Endothelial cell of umbilical vein (primary cell): Measurements from ENCODE around the gene DTX4. TPM values are rescaled to one million over a fixed set of nuclear protein-coding genes. Genes with fewer than 3 reads are reported as not detected.

Source experiments
- BruUV-seq: library from RNA; stranded (reverse); fragments of 400-500 nt; replicated peaks from 2 replicates; lab custom pipeline; 2021; lab: Mats Ljungman, UMichigan
- CTCF ChIA-PET: fragments of 300-600, 350-600 bp; sonication (Branson Sonifier 250); formaldehyde crosslinking; loops from one replicate; lab custom pipeline; 2021; ENCODE audit warnings: antibody characterized with exemption, inconsistent platforms; lab: Charles Lee
- POLR2A ChIA-PET: fragments of 300-600, 350-600 bp; sonication (Branson Sonifier 250); formaldehyde crosslinking; loops from one replicate; lab custom pipeline; 2021; ENCODE audit warnings: antibody characterized with exemption, inconsistent platforms; lab: Charles Lee
- DNase-seq: peaks from one replicate; pipeline ENCODE4 v3.0.0-alpha.2; 2011; ENCODE audit warnings: low read depth, low spot score
- FAIRE-seq: peaks from 2 replicates; lab custom pipeline; 2011; peaks lifted over from hg19 to GRCh38; lab: Jason Lieb, UNC
- H2AFZ ChIP-seq: 2 replicates; pipeline ENCODE4 v1.6.0; 2012; ENCODE audit warnings: low read depth, low read length, control low read depth, inconsistent platforms
- H3K27ac ChIP-seq: 2 replicates; pipeline ENCODE4 v1.5.1; 2011; ENCODE audit warnings: low read depth, mild to moderate bottlenecking, control low read depth, low read length, moderate library complexity; ENCODE audit not compliant: insufficient read depth
- H3K27me3 ChIP-seq, 2 experiments: 2 replicates each; pipeline versions ENCODE4 v1.6.0 to v1.6.1; 2011; ENCODE audit warnings: low read length in 2 of 2, mixed read lengths in 1 of 2; ENCODE audit not compliant: control insufficient read depth in 2 of 2, insufficient read depth in 2 of 2
- H3K36me3 ChIP-seq, 2 experiments: 2 replicates in 1 of 2; 3 replicates in 1 of 2; pipeline ENCODE4 v1.5.1; 2011; ENCODE audit warnings: low read length in 2 of 2, mild to moderate bottlenecking in 1 of 2, moderate library complexity in 1 of 2; ENCODE audit not compliant: control insufficient read depth in 2 of 2, insufficient read depth in 2 of 2; ENCODE audit errors: extremely low read depth in 1 of 2
- H3K4me1 ChIP-seq: 3 replicates; pipeline ENCODE4 v1.5.1; 2011; ENCODE audit warnings: mild to moderate bottlenecking, low read length; ENCODE audit not compliant: control insufficient read depth, insufficient read depth; ENCODE audit errors: extremely low read depth
- H3K4me2 ChIP-seq: 2 replicates; pipeline ENCODE4 v1.6.1; 2011; ENCODE audit warnings: low read length, control low read depth, mixed read lengths; ENCODE audit not compliant: insufficient read depth
- H3K4me3 ChIP-seq, 3 experiments: fragments of 200-600 bp in 1 of 3; sonication (generic), shearing (Covaris generic) in 1 of 3; replicated peaks in 1 of 3; 2 replicates each; pipeline ENCODE4 v1.5.1; 2011 to 2016; ENCODE audit warnings: control low read depth in 3 of 3, low read length in 3 of 3, mild to moderate bottlenecking in 2 of 3, inconsistent platforms in 1 of 3, low read depth in 1 of 3, moderate library complexity in 1 of 3; ENCODE audit not compliant: insufficient read depth in 1 of 3
- H3K79me2 ChIP-seq: 2 replicates; pipeline ENCODE4 v1.6.0; 2012; ENCODE audit warnings: low read length, inconsistent platforms; ENCODE audit not compliant: control insufficient read depth, insufficient read depth
- H3K9ac ChIP-seq: replicated peaks from 2 replicates; pipeline ENCODE3; 2011; ENCODE audit warnings: low read length, control low read depth; ENCODE audit not compliant: insufficient read depth; ENCODE audit errors: extremely low read depth
- H3K9me1 ChIP-seq: replicated peaks from 3 replicates; pipeline ENCODE4 v1.6.0; 2011; ENCODE audit warnings: mild to moderate bottlenecking, low read length; ENCODE audit not compliant: control insufficient read depth, insufficient read depth; ENCODE audit errors: extremely low read depth
- H3K9me3 ChIP-seq: replicated peaks from 2 replicates; pipeline ENCODE4 v1.5.1; 2012; ENCODE audit warnings: low read length, inconsistent platforms; ENCODE audit not compliant: control insufficient read depth, insufficient read depth
- H4K20me1 ChIP-seq: replicated peaks from 2 replicates; pipeline ENCODE3; 2011; ENCODE audit warnings: mild to moderate bottlenecking, low read length; ENCODE audit not compliant: control insufficient read depth, insufficient read depth; ENCODE audit errors: extremely low read depth
- EZH2 ChIP-seq: IDR thresholded peaks from 2 replicates; pipeline ENCODE4 v1.6.1; 2012; ENCODE audit warnings: borderline replicate concordance, low read depth, mild to moderate bottlenecking, moderate library complexity, low read length, inconsistent platforms; ENCODE audit not compliant: severe bottlenecking
- FOS ChIP-seq: IDR thresholded peaks from 2 replicates; pipeline ENCODE4 v1.6.1; 2011; ENCODE audit warnings: mild to moderate bottlenecking, low read length, moderate library complexity, borderline replicate concordance; ENCODE audit not compliant: insufficient read depth
- GATA2 ChIP-seq: IDR thresholded peaks from 2 replicates; pipeline ENCODE4 v1.7.0; 2011; ENCODE audit warnings: low read depth, mild to moderate bottlenecking, moderate library complexity, mixed read lengths, low read length; ENCODE audit not compliant: insufficient read length, insufficient read depth
- JUN ChIP-seq: IDR thresholded peaks from 2 replicates; pipeline ENCODE4 v1.6.1; 2011; ENCODE audit warnings: borderline replicate concordance, low read depth; ENCODE audit not compliant: insufficient read length, insufficient read depth
- MYC ChIP-seq: IDR thresholded peaks from one replicate; pipeline ENCODE4 v1.6.1; 2011; ENCODE audit warnings: mild to moderate bottlenecking, low read depth, low read length
- POLR2A ChIP-seq: IDR thresholded peaks from 2 replicates; pipeline ENCODE4 v1.6.1; 2012; ENCODE audit warnings: low read depth, mild to moderate bottlenecking, control low read depth, low read length
- POLR2AphosphoS5 ChIP-seq: IDR thresholded peaks from 2 replicates; pipeline ENCODE4 v1.6.1; 2012; ENCODE audit warnings: low read depth, mild to moderate bottlenecking, control low read depth, low read length, moderate library complexity; ENCODE audit not compliant: insufficient read depth
- dilution Hi-C: fragments of 300-500 bp; cut with MboI; formaldehyde crosslinking; loops from one replicate; pipeline ENCODE4 v1.15.0; 2019; ENCODE audit warnings: low sequenced_read_pairs; ENCODE audit not compliant: extremely low pct_ligation_motif_present
- intact Hi-C: fragments of 100-400 bp; cut with micrococcal nuclease; formaldehyde crosslinking; loops from one replicate; pipeline ENCODE4 v1.10.0; 2022
- polyA plus RNA-seq, 4 experiments: library from polyadenylated mRNA; depleted of rRNA in 3 of 4; stranded (reverse) in 3 of 4; unstranded in 1 of 4; fragments of >200 nt; gene quantifications; 2 replicates each; pipeline versions ENCODE4 v1.2.1 to v1.2.3, GENCODE V29; 2011 to 2012; ENCODE audit warnings: missing spikeins in 1 of 4
- total RNA-seq: library from RNA; stranded (reverse); gene quantifications from 2 replicates; pipeline ENCODE4 v1.2.3, GENCODE V29; 2021
- TF ChIP-seq, protein P1 (sequence below): IDR thresholded peaks from 2 replicates; pipeline ENCODE4 v1.6.1; 2011; ENCODE audit not compliant: insufficient read depth, insufficient read length
- TF ChIP-seq, protein P2 (sequence below), 2 donors: IDR thresholded peaks; 1 replicate in 1 of 2; 2 replicates in 1 of 2; pipeline ENCODE4 v1.5.1; 2011; ENCODE audit warnings: low read length in 2 of 2, mild to moderate bottlenecking in 2 of 2, moderate library complexity in 2 of 2, control low read depth in 1 of 2, inconsistent platforms in 1 of 2, low read depth in 1 of 2; ENCODE audit not compliant: insufficient read depth in 1 of 2; ENCODE audit errors: extremely low read depth in 1 of 2

Gene DTX4
- total and polyA plus RNA-seq, 2 donors (not counting 3 experiments of a cell fraction or from before 2014, with no cell fraction given), result 0.08 to 0.91 TPM

GRCh38 chr11:59212744-59213631, 41.1 kb downstream of the DTX4 start, which contains the start of gene MPEG1:
Gene MPEG1, minus strand, starts transcription at chr11:59212927. Its CDS starts 62 bp downstream, at chr11:59212865.
- Histone ChIP-seq H3K27me3 (peaks cover 0 to 2% of the 10 kb centered on the region in 2 experiments), H3K27ac (no peak within 1 kb of the TSS), H3K79me2 (no peaks in the 10 kb centered on the region), H2AFZ (no peak within 1 kb of the TSS), H4K20me1 (no peaks in the 10 kb centered on the region), H3K9ac (no peak within 1 kb of the TSS), H3K4me3 (no peak within 1 kb of the TSS), H3K4me2 (no peak within 1 kb of the TSS), H3K4me1 (no peaks in the 10 kb centered on the region), H3K9me3 (no peaks in the 10 kb centered on the region), H3K36me3 (no peaks in the 10 kb centered on the region), H3K9me1 (no peaks in the 10 kb centered on the region)
- ChIA-PET POLR2A (no interaction called here), CTCF (interaction anchor here (4.8 kb wide), 1 partner anchor 41 kb away, joined by 27 read pairs; the partner anchor contains the start of gene DTX4)
- no TSS peak for BruUV-seq
- DNase-seq (no peak), FAIRE-seq (no peak)
- no peak for TF ChIP-seq POLR2A
- TF ChIP-seq, protein P1, sequence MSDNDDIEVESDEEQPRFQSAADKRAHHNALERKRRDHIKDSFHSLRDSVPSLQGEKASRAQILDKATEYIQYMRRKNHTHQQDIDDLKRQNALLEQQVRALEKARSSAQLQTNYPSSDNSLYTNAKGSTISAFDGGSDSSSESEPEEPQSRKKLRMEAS, result no peak
- TF ChIP-seq EZH2, result no peak
- no peak for TF ChIP-seq FOS
- TF ChIP-seq POLR2AphosphoS5, result no peak
- TF ChIP-seq JUN, result no peak
- no peak for TF ChIP-seq MYC
- no peak for TF ChIP-seq GATA2
- TF ChIP-seq, protein P2, sequence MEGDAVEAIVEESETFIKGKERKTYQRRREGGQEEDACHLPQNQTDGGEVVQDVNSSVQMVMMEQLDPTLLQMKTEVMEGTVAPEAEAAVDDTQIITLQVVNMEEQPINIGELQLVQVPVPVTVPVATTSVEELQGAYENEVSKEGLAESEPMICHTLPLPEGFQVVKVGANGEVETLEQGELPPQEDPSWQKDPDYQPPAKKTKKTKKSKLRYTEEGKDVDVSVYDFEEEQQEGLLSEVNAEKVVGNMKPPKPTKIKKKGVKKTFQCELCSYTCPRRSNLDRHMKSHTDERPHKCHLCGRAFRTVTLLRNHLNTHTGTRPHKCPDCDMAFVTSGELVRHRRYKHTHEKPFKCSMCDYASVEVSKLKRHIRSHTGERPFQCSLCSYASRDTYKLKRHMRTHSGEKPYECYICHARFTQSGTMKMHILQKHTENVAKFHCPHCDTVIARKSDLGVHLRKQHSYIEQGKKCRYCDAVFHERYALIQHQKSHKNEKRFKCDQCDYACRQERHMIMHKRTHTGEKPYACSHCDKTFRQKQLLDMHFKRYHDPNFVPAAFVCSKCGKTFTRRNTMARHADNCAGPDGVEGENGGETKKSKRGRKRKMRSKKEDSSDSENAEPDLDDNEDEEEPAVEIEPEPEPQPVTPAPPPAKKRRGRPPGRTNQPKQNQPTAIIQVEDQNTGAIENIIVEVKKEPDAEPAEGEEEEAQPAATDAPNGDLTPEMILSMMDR (IDR thresholded peaks at IDR 0.05; ENCODE audit: extremely low read depth in 1 of 2, insufficient read depth in 1 of 2, low read depth in 1 of 2, low read length in 2 of 2), result no peak
- dilution Hi-C loops (no loop called here), intact Hi-C loops (no loop called here)
